HG03571 (cell line): Measurements from ENCODE around the gene RNF149.
"Not testable (repeated sequence)": the region's sequence is repeated elsewhere in the genome, so short reads cannot be mapped to it uniquely, and the experiment has no call there.

Experiments
- ATAC-seq: cut with Tn5 transposase; IDR thresholded peaks from one replicate; pipeline ENCODE4 v1.9.1; 2021; ENCODE audit not compliant: unreplicated experiment

RNF149 gene, protein sequence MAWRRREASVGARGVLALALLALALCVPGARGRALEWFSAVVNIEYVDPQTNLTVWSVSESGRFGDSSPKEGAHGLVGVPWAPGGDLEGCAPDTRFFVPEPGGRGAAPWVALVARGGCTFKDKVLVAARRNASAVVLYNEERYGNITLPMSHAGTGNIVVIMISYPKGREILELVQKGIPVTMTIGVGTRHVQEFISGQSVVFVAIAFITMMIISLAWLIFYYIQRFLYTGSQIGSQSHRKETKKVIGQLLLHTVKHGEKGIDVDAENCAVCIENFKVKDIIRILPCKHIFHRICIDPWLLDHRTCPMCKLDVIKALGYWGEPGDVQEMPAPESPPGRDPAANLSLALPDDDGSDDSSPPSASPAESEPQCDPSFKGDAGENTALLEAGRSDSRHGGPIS

GRCh38 chr2:101308432-101309210 is at the start of gene RNF149:
RNF149 (minus strand) TSS chr2:101308701; CDS start chr2:101308588, 113 bp downstream.
- peak; percentile 64 for ATAC-seq

DNA sequence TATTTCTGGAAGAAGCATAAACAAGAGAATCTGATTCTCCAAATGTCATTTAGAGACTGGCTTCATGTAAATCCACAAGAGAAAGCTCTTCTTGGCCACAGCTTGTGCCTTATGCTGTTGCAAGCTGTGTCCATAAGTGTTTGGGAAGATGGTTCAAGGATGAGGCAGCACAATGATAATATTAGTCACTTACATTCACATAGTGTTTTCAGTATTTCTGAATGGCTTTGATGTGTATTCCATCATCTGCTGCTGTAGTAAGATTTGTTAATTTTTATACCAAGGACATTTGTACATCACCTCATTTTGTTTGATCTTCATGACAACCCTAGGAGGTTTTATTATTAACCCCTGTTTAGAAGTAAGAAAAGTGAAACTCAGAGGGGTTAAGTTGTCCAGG is 48.9 kb upstream of the RNF149 start:
- ATAC-seq: no peak

- no peak for ATAC-seq
Observed at GRCh38 chr2:101356521-101356920, 48.0 kb upstream of the RNF149 start.

- ATAC-seq: no peak
Observed at GRCh38 chr2:101356055-101356454, 47.6 kb upstream of the RNF149 start.

DNA sequence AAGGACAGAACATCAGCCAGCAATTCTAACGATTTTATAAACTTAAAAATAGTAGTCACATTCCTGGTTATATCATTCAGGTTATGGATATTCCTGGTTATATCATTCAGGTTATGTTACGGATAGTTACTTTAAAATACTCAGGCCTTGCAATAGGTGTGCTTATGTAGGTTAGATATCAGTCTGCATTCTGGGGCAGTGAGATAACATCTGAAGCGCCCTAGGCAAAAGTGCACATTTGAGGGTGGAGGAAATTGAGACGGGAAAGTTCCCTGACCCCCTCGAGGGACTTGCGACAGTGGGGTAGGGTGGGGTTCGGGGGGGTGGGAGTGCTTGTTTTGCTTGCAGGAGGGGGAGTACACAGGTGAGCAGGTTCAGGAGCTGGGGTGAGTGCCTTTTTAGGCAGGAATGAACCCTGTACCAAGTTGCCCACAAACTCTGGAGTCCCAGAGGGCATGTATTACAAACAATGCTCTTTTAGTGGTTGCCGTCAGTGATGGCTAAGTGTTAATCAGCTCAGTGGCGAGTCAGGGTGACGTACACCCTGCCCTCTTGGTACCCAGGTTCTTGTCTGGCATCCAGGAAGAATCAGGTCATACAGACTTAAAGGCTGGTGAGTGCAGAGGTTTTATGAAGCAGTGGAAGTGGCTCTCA is 47.0 kb upstream of the RNF149 start:
- ATAC-seq: no peak

GRCh38 chr2:101354420-101355311 is 46.2 kb upstream of the RNF149 start:
- ATAC-seq: no peak

DNA sequence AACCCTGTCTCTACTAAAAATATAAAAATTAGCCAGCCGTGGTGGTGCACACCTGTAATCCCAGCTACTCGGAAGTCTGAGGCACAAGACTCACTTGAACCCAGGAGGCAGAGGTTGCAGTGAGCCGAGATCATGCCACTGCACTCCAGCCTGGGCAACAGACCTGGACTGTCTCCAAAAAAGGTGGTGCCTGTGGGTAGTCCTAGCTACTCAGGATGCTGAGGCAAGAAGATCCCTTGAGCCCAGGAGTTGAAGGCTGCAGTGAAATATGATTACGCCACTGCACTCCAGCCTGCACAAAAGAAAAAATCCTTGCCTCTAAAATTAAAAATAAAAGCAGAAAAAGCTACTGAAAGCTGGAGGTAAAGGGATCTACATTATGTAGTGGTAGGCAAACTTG is 44.1 kb upstream of the RNF149 start:
- not testable (repeated sequence) for ATAC-seq

GRCh38 chr2:101351207-101351606 is 42.7 kb upstream of the RNF149 start:
- no peak for ATAC-seq

DNA sequence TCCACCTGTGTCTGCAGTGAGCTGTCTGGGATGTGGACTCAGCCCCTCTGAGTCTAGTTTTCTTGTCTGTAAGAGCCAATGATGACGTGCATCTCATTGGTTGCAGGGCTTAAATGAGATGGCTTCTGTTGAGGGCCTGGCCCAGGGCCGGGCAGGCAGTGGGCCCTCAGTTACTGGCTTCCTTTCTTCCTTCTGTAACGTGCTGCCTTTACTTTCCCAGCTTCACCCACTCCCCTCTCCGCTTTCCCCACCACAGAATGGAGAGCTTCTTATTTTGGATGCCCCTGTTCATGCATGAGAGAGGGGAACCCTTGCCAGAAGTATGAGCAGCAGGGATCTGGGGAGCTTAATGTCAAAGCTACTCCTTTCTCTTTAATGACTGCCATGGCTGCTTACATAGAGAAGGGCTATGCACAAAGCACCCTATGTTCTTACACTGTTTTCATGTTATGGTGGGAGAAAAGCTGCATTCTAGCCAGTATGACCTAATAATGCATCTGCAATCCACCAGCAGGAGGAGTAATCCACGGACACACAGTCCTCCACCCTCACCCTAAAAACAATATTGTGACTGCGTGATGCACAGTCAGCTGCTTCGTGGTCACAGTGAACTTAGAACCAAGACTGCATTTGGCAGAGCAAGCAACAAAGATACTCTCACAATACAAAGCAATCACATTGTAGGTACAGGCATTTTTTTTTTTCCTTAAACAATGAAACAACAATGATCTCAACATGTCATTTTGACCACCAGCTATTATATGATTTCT is 41.6 kb upstream of the RNF149 start:
- ATAC-seq: no peak

DNA sequence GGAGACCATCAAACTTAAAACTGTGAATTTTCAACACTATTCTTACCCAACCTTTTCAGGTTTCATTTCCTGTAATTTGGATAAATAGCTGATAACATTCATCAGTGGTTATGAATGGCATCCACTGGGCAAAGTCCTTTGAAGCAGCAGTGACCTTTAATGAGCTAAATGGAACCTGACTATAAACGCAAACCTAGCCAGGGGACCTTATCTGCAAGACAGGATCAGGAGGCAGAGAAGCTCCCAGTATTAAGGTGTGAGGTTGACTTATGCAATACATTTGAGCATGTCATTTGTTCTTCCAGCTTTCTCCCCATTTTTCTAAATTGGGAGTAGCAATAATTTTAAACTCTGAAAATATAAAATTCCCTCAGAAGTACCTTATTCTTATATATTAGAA is 40.4 kb upstream of the RNF149 start:
- no peak for ATAC-seq

DNA sequence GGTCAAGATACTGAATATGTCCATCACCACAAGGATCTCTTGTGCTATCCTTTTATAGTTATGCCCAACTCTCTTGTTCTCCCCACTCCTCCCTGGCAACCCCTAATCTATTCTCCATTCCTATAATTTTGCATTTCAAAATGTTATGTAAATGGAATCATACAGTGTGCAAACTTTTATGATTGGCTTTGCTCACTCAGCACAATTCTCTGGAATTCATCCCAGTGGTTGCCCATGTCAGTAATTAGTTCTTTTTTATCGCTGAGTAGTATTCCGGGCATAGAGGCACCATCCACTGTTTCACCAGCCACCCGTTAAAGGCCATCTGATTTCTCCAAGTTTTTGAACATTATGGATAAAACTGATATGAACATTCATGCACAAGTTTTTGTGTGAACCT is 38.4 kb upstream of the RNF149 start:
- ATAC-seq: no peak

DNA sequence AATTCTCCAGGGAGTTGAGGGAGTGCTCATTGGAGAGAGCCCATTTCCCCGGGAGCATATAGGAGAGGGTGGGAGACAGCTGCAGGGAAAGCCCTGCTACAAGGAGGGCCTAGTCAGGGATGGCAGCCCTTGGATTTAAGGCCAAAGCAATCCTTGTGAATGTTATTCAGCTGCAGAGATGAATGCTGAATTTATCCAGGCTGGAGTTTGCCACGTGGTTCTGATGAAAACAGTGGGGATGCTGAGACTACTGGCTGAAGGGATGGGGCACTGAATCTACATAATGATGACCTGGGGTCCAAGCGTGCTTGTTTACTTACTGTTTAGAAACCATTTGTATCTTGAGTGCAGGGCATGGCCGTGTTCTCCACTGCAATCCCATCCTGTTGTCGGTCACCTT is 35.6 kb upstream of the RNF149 start:
- ATAC-seq: no peak

- ATAC-seq: no peak
Observed at GRCh38 chr2:101342625-101343008, 34.1 kb upstream of the RNF149 start.

DNA sequence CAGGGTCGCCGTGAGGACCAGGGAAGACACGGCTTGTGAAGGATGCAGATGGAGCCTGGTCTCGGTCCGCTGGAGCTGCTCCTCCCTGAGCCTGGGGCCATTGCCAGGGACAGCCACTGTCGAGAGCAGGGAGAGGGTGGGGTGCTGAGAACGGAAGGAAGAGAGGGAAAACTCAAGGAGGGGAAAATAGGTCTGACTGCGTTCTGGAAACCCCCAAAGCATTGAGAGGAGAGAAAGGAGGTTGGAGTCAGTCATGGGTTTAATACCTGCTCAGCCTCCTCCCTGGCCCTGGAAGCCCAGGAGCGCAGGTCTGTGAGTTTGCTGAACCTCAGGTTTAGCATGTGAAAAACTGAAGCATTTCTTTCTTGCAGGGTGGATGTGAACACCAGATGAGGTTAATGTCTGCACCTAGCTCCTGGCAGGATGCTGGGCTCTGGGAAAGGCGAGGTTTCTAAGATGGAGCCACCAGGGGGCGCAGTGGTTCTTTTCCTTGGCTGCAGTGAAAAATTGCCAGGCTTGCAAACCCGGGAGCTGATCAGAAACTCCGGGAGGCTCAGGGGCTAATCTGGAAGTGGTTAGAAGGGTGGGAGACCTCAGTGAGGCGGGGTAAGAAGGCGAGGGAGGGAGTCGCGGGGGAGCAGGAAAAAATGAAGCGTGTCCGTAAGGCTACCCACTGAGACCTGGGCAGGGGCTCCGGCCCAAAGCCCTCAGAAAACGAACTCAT is 33.6 kb upstream of the RNF149 start:
- no peak for ATAC-seq

DNA sequence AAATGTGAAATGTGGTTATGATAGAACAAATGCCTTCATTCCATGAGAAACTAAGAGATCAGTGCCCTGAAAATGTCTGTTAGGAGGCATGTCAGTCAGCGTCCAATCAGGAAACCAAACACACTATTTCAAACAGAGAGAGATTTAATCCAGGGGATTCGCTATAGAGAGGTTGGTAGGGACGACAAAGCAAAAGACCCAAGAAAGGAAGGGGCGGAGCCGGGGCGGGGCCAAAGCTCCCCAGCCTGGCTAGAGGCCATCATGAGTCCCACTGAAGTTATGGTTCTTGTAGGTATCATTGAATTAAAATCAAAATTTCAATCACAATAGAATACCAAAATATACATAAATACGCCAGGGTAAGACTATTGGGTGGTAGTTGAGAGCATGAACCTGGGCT is 32.9 kb upstream of the RNF149 start:
- ATAC-seq: no peak

- no peak for ATAC-seq
Observed at GRCh38 chr2:101340141-101340551, 31.6 kb upstream of the RNF149 start.

- ATAC-seq: no peak
Observed at GRCh38 chr2:101339266-101339880, 30.9 kb upstream of the RNF149 start.

- no peak for ATAC-seq
Observed at GRCh38 chr2:101337877-101338276, 29.4 kb upstream of the RNF149 start.
